HT-29 (cell line): ENCODE data around the gene BCR. TPM values are rescaled to one million over a fixed set of nuclear protein-coding genes. Genes with fewer than 3 reads are reported as not detected.

Experiments used
- DNase-seq: peaks from one replicate; pipeline ENCODE4 v3.0.0-alpha.2; 2015; ENCODE audit warnings: low spot score
- total RNA-seq: library from RNA; depleted of rRNA; stranded (reverse); fragments of >200 nt; shearing (Covaris generic); gene quantifications from 2 replicates; pipeline ENCODE4 v1.2.3, GENCODE V29; 2014

Gene BCR
- total RNA-seq, 1 experiment from 2014 or later, result 69.1 TPM

GRCh38 chr22:23216461-23217170, 36.3 kb downstream of the BCR start:
- DNase-seq, result no peak

- DNase-seq, result no peak
Measured at GRCh38 chr22:23217171-23218052, 37.1 kb downstream of the BCR start.

GRCh38 chr22:23218053-23218866, 38.0 kb downstream of the BCR start:
- no peak for DNase-seq

GRCh38 chr22:23218867-23219251, 38.5 kb downstream of the BCR start:
- DNase-seq, result peak; percentile 22

- DNase-seq, result no peak
Measured at GRCh38 chr22:23219317-23219716, 39.0 kb downstream of the BCR start.

- DNase-seq, result peak; percentile 31
Measured at GRCh38 chr22:23219822-23220484, 39.6 kb downstream of the BCR start.

GRCh38 chr22:23220485-23221350, 40.4 kb downstream of the BCR start:
- DNase-seq, result no peak

GRCh38 chr22:23221351-23221804, 41.1 kb downstream of the BCR start:
- no peak for DNase-seq

GRCh38 chr22:23222033-23222792, 41.9 kb downstream of the BCR start:
- DNase-seq, result no peak

GRCh38 chr22:23222793-23223568, 42.7 kb downstream of the BCR start:
- DNase-seq, result no peak

- peak; percentile 12 for DNase-seq
Measured at GRCh38 chr22:23223569-23224317, 43.4 kb downstream of the BCR start.

GRCh38 chr22:23224846-23225245, 44.5 kb downstream of the BCR start:
- no peak for DNase-seq

GRCh38 chr22:23225337-23225723, 45.0 kb downstream of the BCR start:
- DNase-seq, result no peak

- DNase-seq, result peak; percentile 62
Measured at GRCh38 chr22:23225724-23226496, 45.6 kb downstream of the BCR start.

- DNase-seq, result no peak
Measured at GRCh38 chr22:23226497-23226850, 46.2 kb downstream of the BCR start.

- no peak for DNase-seq
Measured at GRCh38 chr22:23227380-23227779, 47.1 kb downstream of the BCR start.

GRCh38 chr22:23228503-23228902, 48.2 kb downstream of the BCR start:
- no peak for DNase-seq
